SK-N-SH (cell line): ENCODE measurements around the gene TMEM50A. TPM values are rescaled to one million over a fixed set of nuclear protein-coding genes. Genes with fewer than 3 reads are reported as not detected.

Experiments used
- CTCF ChIA-PET: fragments of 300-600, 350-600 bp; formaldehyde crosslinking; extraction: SDS; loops from one replicate; lab custom pipeline; 2021; lab: Yijun Ruan, JAX
- POLR2A ChIA-PET: fragments of 350-600 bp; sonication (Branson Sonifier 250); formaldehyde crosslinking; extraction: SDS; loops from one replicate; lab custom pipeline; 2020; ENCODE audit warnings: antibody characterized with exemption, inconsistent platforms; lab: Yijun Ruan, JAX
- DNase-seq: peaks from one replicate; pipeline ENCODE4 v3.0.0; 2012
- H2AFZ ChIP-seq: fragments of 200-600 bp; sonication (generic); 2 replicates; pipeline ENCODE4 v1.8.1; 2016; ENCODE audit warnings: antibody characterized with exemption, mild to moderate bottlenecking, low read depth
- H3F3A ChIP-seq: fragments of 200-600 bp; sonication (generic); replicated peaks from 2 replicates; pipeline ENCODE3; 2016; ENCODE audit warnings: antibody characterized with exemption, mild to moderate bottlenecking; ENCODE audit not compliant: insufficient read depth
- H3K27ac ChIP-seq, 2 experiments: fragments of 200-500 bp in 1 of 2; fragments of 200-600 bp in 1 of 2; sonication (Bioruptor generic) in 1 of 2; sonication (generic), shearing (Covaris generic) in 1 of 2; 2 replicates each; pipeline versions ENCODE4 v1.5.1 to v1.6.1; 2014 to 2016; ENCODE audit warnings: low read depth in 2 of 2, inconsistent platforms in 1 of 2, low read length in 1 of 2, mild to moderate bottlenecking in 1 of 2, mixed read lengths in 1 of 2
- H3K27me3 ChIP-seq: fragments of 200-600 bp; sonication (generic), shearing (Covaris generic); 2 replicates; pipeline ENCODE4 v1.6.1; 2016; ENCODE audit warnings: mixed run types; ENCODE audit not compliant: insufficient read depth
- H3K36me3 ChIP-seq, 2 experiments: fragments of 200-500 bp in 1 of 2; fragments of 200-600 bp in 1 of 2; sonication (Bioruptor generic) in 1 of 2; sonication (generic) in 1 of 2; replicated peaks in 1 of 2; 2 replicates each; pipeline versions ENCODE3 to v1.5.1; 2014 to 2016; ENCODE audit warnings: low read length in 1 of 2, mild to moderate bottlenecking in 1 of 2; ENCODE audit not compliant: insufficient read depth in 2 of 2, control insufficient read depth in 1 of 2
- H3K4me1 ChIP-seq, 2 experiments: fragments of 200-500 bp in 1 of 2; fragments of 200-600 bp in 1 of 2; sonication (Bioruptor generic) in 1 of 2; sonication (generic), shearing (Covaris generic) in 1 of 2; 2 replicates each; pipeline versions ENCODE4 v1.5.1 to v1.6.1; 2014 to 2016; ENCODE audit warnings: low read depth in 1 of 2, low read length in 1 of 2, mixed run types in 1 of 2; ENCODE audit not compliant: insufficient read depth in 2 of 2, control insufficient read depth in 1 of 2
- H3K4me2 ChIP-seq: fragments of 200-600 bp; sonication (generic), shearing (Covaris generic); 2 replicates; pipeline ENCODE4 v1.6.1; 2017; ENCODE audit warnings: mixed run types
- H3K4me3 ChIP-seq, 2 experiments: fragments of 200-500 bp in 1 of 2; fragments of 200-600 bp in 1 of 2; sonication (Bioruptor generic) in 1 of 2; sonication (generic), shearing (Covaris generic) in 1 of 2; 2 replicates each; pipeline versions ENCODE4 v1.5.1 to v1.8.1; 2014 to 2016; ENCODE audit warnings: low read depth in 2 of 2, inconsistent platforms in 1 of 2, low read length in 1 of 2, mild to moderate bottlenecking in 1 of 2, mixed read lengths in 1 of 2, moderate library complexity in 1 of 2
- H3K79me2 ChIP-seq: fragments of 200-600 bp; sonication (generic); 2 replicates; pipeline ENCODE4 v1.8.1; 2017; ENCODE audit warnings: mild to moderate bottlenecking; ENCODE audit not compliant: insufficient read depth
- H3K9ac ChIP-seq: fragments of 200-600 bp; sonication (generic); 2 replicates; pipeline ENCODE4 v1.6.1; 2017; ENCODE audit warnings: mixed run types
- H3K9me2 ChIP-seq: fragments of 200-600 bp; sonication (generic); 2 replicates; pipeline ENCODE4 v1.6.1; 2017; ENCODE audit warnings: mixed run types
- H3K9me3 ChIP-seq: fragments of 200-600 bp; sonication (generic); 2 replicates; pipeline ENCODE4 v1.6.1; 2017; ENCODE audit warnings: mixed run types, mild to moderate bottlenecking, moderate library complexity
- H4K20me1 ChIP-seq: fragments of 200-600 bp; sonication (generic); 2 replicates; pipeline ENCODE4 v1.6.1; 2017; ENCODE audit warnings: mild to moderate bottlenecking, mixed run types; ENCODE audit not compliant: insufficient read depth
- EP300 ChIP-seq, 2 experiments: IDR thresholded peaks; 2 replicates each; pipeline versions ENCODE4 v1.4.0 to v1.6.1; 2012; ENCODE audit warnings: borderline replicate concordance in 1 of 2, low read depth in 1 of 2, low read length in 1 of 2
- EZH2phosphoT487 ChIP-seq: fragments of 200-600 bp; sonication (generic); IDR thresholded peaks from 2 replicates; pipeline ENCODE4 v1.6.1; 2017; ENCODE audit warnings: low read depth, mixed run types, mild to moderate bottlenecking, antibody characterized with exemption, moderate library complexity, borderline replicate concordance
- FOSL2 ChIP-seq: IDR thresholded peaks from 2 replicates; pipeline ENCODE4 v1.4.0; 2012; ENCODE audit warnings: low read depth, mild to moderate bottlenecking, moderate library complexity, borderline replicate concordance
- GABPA ChIP-seq: IDR thresholded peaks from 2 replicates; pipeline ENCODE4 v1.4.0; 2012; ENCODE audit warnings: low read depth, mild to moderate bottlenecking
- GATA2 ChIP-seq: sonication (generic); formaldehyde crosslinking; IDR thresholded peaks from 2 replicates; pipeline ENCODE4 v1.5.0; 2020; ENCODE audit warnings: mild to moderate bottlenecking, missing genetic modification reagents
- JUND ChIP-seq: IDR thresholded peaks from 2 replicates; pipeline ENCODE4 v1.4.0; 2012
- MAX ChIP-seq: IDR thresholded peaks from 2 replicates; pipeline ENCODE4 v1.4.0; 2012; ENCODE audit warnings: low read depth
- MEF2A ChIP-seq: IDR thresholded peaks from 2 replicates; pipeline ENCODE4 v1.4.0; 2012; ENCODE audit warnings: low read depth, borderline replicate concordance
- NFIC ChIP-seq: IDR thresholded peaks from 2 replicates; pipeline ENCODE4 v1.4.0; 2012; ENCODE audit warnings: borderline replicate concordance
- POLR2AphosphoS5 ChIP-seq: IDR thresholded peaks from 2 replicates; pipeline ENCODE4 v1.6.1; 2012; ENCODE audit warnings: low read depth, low read length
- RAD21 ChIP-seq: IDR thresholded peaks from 2 replicates; pipeline ENCODE4 v1.6.1; 2012; ENCODE audit warnings: mild to moderate bottlenecking, low read length
- RXRA ChIP-seq: IDR thresholded peaks from 2 replicates; pipeline ENCODE4 v1.4.0; 2012; ENCODE audit warnings: low read depth, mild to moderate bottlenecking, borderline replicate concordance
- SIN3A ChIP-seq: IDR thresholded peaks from 2 replicates; pipeline ENCODE4 v1.6.1; 2012; ENCODE audit warnings: low read depth, mild to moderate bottlenecking, low read length, moderate library complexity, borderline replicate concordance
- SMC3 ChIP-seq: IDR thresholded peaks from 2 replicates; pipeline ENCODE4 v1.6.1; 2012; ENCODE audit warnings: low read depth, low read length, improper control_type of control experiment
- TEAD4 ChIP-seq: IDR thresholded peaks from 2 replicates; pipeline ENCODE4 v1.4.0; 2012; ENCODE audit warnings: mild to moderate bottlenecking, borderline replicate concordance; ENCODE audit not compliant: insufficient read depth
- WGBS: methylation state at CpG from one replicate; pipeline ENCODE4 v1.1.6; 2017; ENCODE audit warnings: low lambda C conversion rate; 5-methylcytosine and 5-hydroxymethylcytosine counted together
- polyA plus RNA-seq, 3 experiments: library from polyadenylated mRNA; depleted of rRNA; stranded (reverse); fragments of >200 nt; gene quantifications; 2 replicates each; pipeline ENCODE4 v1.2.3, GENCODE V29; 2012

TMEM50A gene
- polyA plus RNA-seq, 1 of the 3 experiments (the other 2 are of a cell fraction), result 95.5 TPM

GRCh38 chr1:25356441-25356840, 18.3 kb downstream of the TMEM50A start (continued):
- TF ChIP-seq SIN3A (no peak), GABPA (no peak), POLR2AphosphoS5 (no peak), MAX (no peak), EZH2phosphoT487 (no peak), GATA2 (CRISPR knock-in tag) (no peak), FOSL2 (no peak)
- TF ChIP-seq, all 33 proteins: peak for 0

GRCh38 chr1:25356848-25357247, 18.7 kb downstream of the TMEM50A start:
- Histone ChIP-seq H3K79me2 (peaks cover 61% of the 10 kb centered on the region), H3K9me2 (no peaks in the 10 kb centered on the region), H3F3A (peaks cover 40% of the 10 kb centered on the region), H3K9me3 (no peaks in the 10 kb centered on the region), H3K27me3 (no peaks in the 10 kb centered on the region), H3K4me1 (peaks cover 3 to 14% of the 10 kb centered on the region in 2 experiments; a peak in 2 of 4 replicates), H4K20me1 (no peaks in the 10 kb centered on the region; the same call in 1 of the 2 replicates), H3K27ac (peak overlapping the region in 1 of 2 experiments; percentile 82; a peak in 2 of 4 replicates), H2AFZ (no peak overlapping the region), H3K9ac (peak overlapping the region; percentile 26; the same call in 1 of the 2 replicates), H3K4me2 (peak overlapping the region; percentile 17; the same call in 1 of the 2 replicates), H3K4me3 (no peak overlapping the region), H3K36me3 (peaks cover 42 to 81% of the 10 kb centered on the region in 2 experiments)
- CTCF ChIA-PET, result interaction anchor here (1.0 kb wide), 1 partner anchor 14 kb away, joined by 4 read pairs; no protein-coding TSS in a partner anchor
- POLR2A ChIA-PET, result interaction anchor here (1.0 kb wide), 1 partner anchor 87 kb away, joined by 5 read pairs; no protein-coding TSS in a partner anchor
- TF ChIP-seq TEAD4 (no peak), SMC3 (no peak), FOSL2 (peak; percentile 53; the same call in 1 of the 2 replicates), GATA2 (CRISPR knock-in tag) (no peak), RXRA (no peak), MEF2A (peak; percentile 79; the same call in 1 of the 2 replicates), JUND (peak; percentile 12; the same call in 1 of the 2 replicates), EP300 (IDR thresholded peaks at IDR 0.05; ENCODE audit: borderline replicate concordance in 1 of 2, low read depth in 1 of 2, low read length in 1 of 2) (peak in 1 of 2 experiments; percentile 10; a peak in 1 of 4 replicates), RAD21 (no peak), NFIC (0 out of 2 replicates have a peak, but pooled peaks have one; percentile 46)
- DNase-seq, result no peak
- 22% methylated on average over 1 of the region's 1 CpG for WGBS
